HepG2 (cell line): ENCODE data around the gene DNAJB11. TPM values are rescaled to one million over a fixed set of nuclear protein-coding genes. Genes with fewer than 3 reads are reported as not detected.

Experiments used
- BRD4 ChIP-seq: sonication (generic); formaldehyde crosslinking; IDR thresholded peaks from 2 replicates; pipeline ENCODE4 v1.4.0; 2020; ENCODE audit warnings: missing genetic modification reagents
- GATAD1 ChIP-seq: IDR thresholded peaks from 2 replicates; pipeline ENCODE4 v1.6.1; 2016; ENCODE audit warnings: missing genetic modification reagents, missing compliant biosample characterization
- IRF2 ChIP-seq: IDR thresholded peaks from 2 replicates; pipeline ENCODE4 v1.6.1; 2018; ENCODE audit warnings: missing genetic modification reagents, missing compliant biosample characterization
- MAF1 ChIP-seq: sonication (generic); formaldehyde crosslinking; IDR thresholded peaks from 2 replicates; pipeline ENCODE4 v1.5.0; 2020; ENCODE audit warnings: missing genetic modification reagents, borderline replicate concordance
- MBNL3 ChIP-seq: fragments of 250-450 bp; sonication (Bioruptor Pico); conservative IDR thresholded peaks from 2 replicates; pipeline ENCODE4 v1.8.0; 2022; ENCODE audit warnings: mild to moderate bottlenecking, inconsistent platforms
- SAP130 ChIP-seq: IDR thresholded peaks from 2 replicates; pipeline ENCODE4 v1.6.1; 2016; ENCODE audit warnings: low read depth
- TCF12 ChIP-seq, 2 experiments: fragments of 450-650 bp in 1 of 2; sonication (generic) in 1 of 2; formaldehyde crosslinking in 1 of 2; IDR thresholded peaks; 2 replicates each; pipeline versions ENCODE4 v1.6.1 to v1.8.0; 2017 to 2022; ENCODE audit warnings: antibody characterized with exemption in 1 of 2, mild to moderate bottlenecking in 1 of 2, missing genetic modification reagents in 1 of 2, moderate library complexity in 1 of 2
- U2AF1 ChIP-seq: fragments of 200-400 bp; formaldehyde crosslinking; optimal IDR thresholded peaks from 2 replicates; pipeline ENCODE3; 2017; ENCODE audit warnings: mild to moderate bottlenecking, low read depth, low read length
- ZNF224 ChIP-seq: sonication (generic); formaldehyde crosslinking; IDR thresholded peaks from 2 replicates; pipeline ENCODE4 v1.5.0; 2020; ENCODE audit warnings: mild to moderate bottlenecking, missing genetic modification reagents
- ZNF670 ChIP-seq: sonication (generic); formaldehyde crosslinking; IDR thresholded peaks from 2 replicates; pipeline ENCODE4 v1.8.0; 2022; ENCODE audit warnings: mild to moderate bottlenecking, missing genetic modification reagents, borderline replicate concordance
- ZSCAN12 ChIP-seq: sonication (generic); formaldehyde crosslinking; IDR thresholded peaks from 2 replicates; pipeline ENCODE4 v1.9.0; 2021; ENCODE audit warnings: mild to moderate bottlenecking, missing genetic modification reagents
- polyA plus RNA-seq, 8 experiments: library from polyadenylated mRNA; depleted of rRNA in 3 of 8; stranded (reverse) in 7 of 8; unstranded in 1 of 8; fragments of >200 nt; fragmentation: Illumina TruSeq in 4 of 8; extraction: Trizol in 4 of 8; gene quantifications; 2 replicates each; pipeline versions ENCODE4 v1.2.1 to v1.2.3, GENCODE V29; 2011 to 2016; ENCODE audit warnings: low read depth in 4 of 8, missing spikeins in 1 of 8, mixed read lengths in 1 of 8; ENCODE audit not compliant: insufficient read depth in 1 of 8
- total RNA-seq, 5 experiments: library from RNA; depleted of rRNA; stranded (reverse); fragments of >200 nt; fragmentation: Illumina TruSeq; extraction: Trizol; gene quantifications; 2 replicates each; pipeline ENCODE4 v1.2.3, GENCODE V29; 2016; ENCODE audit warnings: low read depth in 1 of 5
- TF ChIP-seq, protein P1 (sequence below): sonication (generic); formaldehyde crosslinking; IDR thresholded peaks from 2 replicates; pipeline ENCODE4 v1.5.0; 2020; ENCODE audit warnings: missing genetic modification reagents
- TF ChIP-seq, protein P2 (sequence below), 2 experiments: sonication (generic) in 1 of 2; formaldehyde crosslinking in 1 of 2; IDR thresholded peaks; 2 replicates each; pipeline versions ENCODE4 v1.4.0 to v1.6.1; 2018 to 2020; ENCODE audit warnings: missing genetic modification reagents in 2 of 2, borderline replicate concordance in 1 of 2, low read depth in 1 of 2, mild to moderate bottlenecking in 1 of 2, missing biosample characterization in 1 of 2
- TF ChIP-seq, protein P3 (sequence below): sonication (generic); formaldehyde crosslinking; IDR thresholded peaks from 2 replicates; pipeline ENCODE4 v1.5.0; 2020; ENCODE audit warnings: mild to moderate bottlenecking, missing genetic modification reagents, borderline replicate concordance
- TF ChIP-seq, protein P4 (sequence below), 2 experiments: sonication (generic) in 1 of 2; formaldehyde crosslinking in 1 of 2; IDR thresholded peaks; 2 replicates each; pipeline versions ENCODE4 v1.4.0 to v1.6.1; 2016 to 2020; ENCODE audit warnings: borderline replicate concordance in 1 of 2, low read depth in 1 of 2, mild to moderate bottlenecking in 1 of 2, missing genetic modification reagents in 1 of 2
- TF ChIP-seq, protein P5 (sequence below): sonication (generic); formaldehyde crosslinking; IDR thresholded peaks from 2 replicates; pipeline ENCODE4 v1.4.0; 2020; ENCODE audit warnings: mild to moderate bottlenecking, missing genetic modification reagents

Gene DNAJB11
- total and polyA plus RNA-seq, 2 of the 13 experiments (the other 11 are each of a cell fraction or from before 2014, with no cell fraction given): 41.0 to 132 TPM

DNA sequence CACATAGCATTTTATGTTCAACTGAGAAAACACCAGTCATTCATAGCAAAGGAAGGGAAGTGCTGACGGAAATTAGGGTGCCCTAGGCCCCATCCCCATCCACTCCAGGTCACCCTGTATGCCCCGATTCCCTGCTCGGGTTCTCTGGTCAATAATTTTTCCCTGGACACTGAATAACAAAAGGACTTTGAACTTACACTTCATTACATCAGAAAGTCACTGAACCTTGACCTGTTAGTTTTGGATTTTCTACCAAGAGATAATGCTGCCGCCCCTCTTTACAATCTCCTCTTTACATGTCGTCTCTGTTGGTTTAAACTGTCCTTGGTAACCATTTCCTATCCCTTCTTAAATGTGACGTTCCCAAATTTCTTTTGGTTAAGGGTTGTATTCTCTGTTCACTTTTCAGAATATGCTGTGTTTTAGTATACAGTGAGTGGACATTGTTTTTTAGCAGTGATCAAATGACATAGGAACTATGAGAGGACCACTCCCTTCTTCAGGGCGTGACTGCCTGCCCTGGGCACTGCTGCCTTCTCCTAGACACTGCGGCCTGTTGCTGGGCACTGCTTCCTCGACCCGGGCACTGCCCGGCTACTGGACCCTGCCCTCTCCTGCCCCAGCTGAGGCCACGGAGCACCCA lies 28.7 kb downstream of the DNAJB11 start (continued):
- TF ChIP-seq, protein P1, sequence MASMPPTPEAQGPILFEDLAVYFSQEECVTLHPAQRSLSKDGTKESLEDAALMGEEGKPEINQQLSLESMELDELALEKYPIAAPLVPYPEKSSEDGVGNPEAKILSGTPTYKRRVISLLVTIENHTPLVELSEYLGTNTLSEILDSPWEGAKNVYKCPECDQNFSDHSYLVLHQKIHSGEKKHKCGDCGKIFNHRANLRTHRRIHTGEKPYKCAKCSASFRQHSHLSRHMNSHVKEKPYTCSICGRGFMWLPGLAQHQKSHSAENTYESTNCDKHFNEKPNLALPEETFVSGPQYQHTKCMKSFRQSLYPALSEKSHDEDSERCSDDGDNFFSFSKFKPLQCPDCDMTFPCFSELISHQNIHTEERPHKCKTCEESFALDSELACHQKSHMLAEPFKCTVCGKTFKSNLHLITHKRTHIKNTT (CRISPR knock-in tag): no peak
- TF ChIP-seq GATAD1 (peak; percentile 58; the same call in 1 of the 2 replicates), SAP130 (peak; percentile 78), BRD4 (CRISPR knock-in tag) (no peak), MBNL3 (CRISPR knock-in tag) (no peak), ZNF224 (CRISPR knock-in tag) (peak; percentile 35; the same call in 1 of the 2 replicates), ZSCAN12 (CRISPR knock-in tag) (no peak), U2AF1 (no peak), ZNF670 (CRISPR knock-in tag) (no peak), MAF1 (no peak), TCF12 (IDR thresholded peaks at IDR 0.05) (no peak), TCF12 (CRISPR knock-in tag; IDR thresholded peaks at IDR 0.05) (peak; percentile 49; the same call in 1 of the 2 replicates), IRF2 (no peak; the same call in none of the 2 replicates)
- TF ChIP-seq, protein P2, sequence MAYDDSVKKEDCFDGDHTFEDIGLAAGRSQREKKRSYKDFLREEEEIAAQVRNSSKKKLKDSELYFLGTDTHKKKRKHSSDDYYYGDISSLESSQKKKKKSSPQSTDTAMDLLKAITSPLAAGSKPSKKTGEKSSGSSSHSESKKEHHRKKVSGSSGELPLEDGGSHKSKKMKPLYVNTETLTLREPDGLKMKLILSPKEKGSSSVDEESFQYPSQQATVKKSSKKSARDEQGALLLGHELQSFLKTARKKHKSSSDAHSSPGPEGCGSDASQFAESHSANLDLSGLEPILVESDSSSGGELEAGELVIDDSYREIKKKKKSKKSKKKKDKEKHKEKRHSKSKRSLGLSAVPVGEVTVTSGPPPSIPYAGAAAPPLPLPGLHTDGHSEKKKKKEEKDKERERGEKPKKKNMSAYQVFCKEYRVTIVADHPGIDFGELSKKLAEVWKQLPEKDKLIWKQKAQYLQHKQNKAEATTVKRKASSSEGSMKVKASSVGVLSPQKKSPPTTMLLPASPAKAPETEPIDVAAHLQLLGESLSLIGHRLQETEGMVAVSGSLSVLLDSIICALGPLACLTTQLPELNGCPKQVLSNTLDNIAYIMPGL (CRISPR knock-in tag; IDR thresholded peaks at IDR 0.05; ENCODE audit: borderline replicate concordance in 1 of 2, low read depth in 1 of 2): peak in 1 of 2 experiments; percentile 44; a peak in 1 of 4 replicates
- TF ChIP-seq, protein P3, sequence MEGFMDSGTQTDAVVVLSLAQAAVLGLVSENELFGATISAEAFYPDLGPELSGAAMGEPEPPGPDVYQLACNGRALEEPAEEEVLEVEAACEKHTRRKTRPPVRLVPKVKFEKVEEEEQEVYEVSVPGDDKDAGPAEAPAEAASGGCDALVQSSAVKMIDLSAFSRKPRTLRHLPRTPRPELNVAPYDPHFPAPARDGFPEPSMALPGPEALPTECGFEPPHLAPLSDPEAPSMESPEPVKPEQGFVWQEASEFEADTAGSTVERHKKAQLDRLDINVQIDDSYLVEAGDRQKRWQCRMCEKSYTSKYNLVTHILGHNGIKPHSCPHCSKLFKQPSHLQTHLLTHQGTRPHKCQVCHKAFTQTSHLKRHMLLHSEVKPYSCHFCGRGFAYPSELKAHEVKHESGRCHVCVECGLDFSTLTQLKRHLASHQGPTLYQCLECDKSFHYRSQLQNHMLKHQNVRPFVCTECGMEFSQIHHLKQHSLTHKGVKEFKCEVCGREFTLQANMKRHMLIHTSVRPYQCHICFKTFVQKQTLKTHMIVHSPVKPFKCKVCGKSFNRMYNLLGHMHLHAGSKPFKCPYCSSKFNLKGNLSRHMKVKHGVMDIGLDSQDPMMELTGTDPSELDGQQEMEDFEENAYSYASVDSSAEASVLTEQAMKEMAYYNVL (CRISPR knock-in tag): peak; percentile 81
- TF ChIP-seq, protein P4, sequence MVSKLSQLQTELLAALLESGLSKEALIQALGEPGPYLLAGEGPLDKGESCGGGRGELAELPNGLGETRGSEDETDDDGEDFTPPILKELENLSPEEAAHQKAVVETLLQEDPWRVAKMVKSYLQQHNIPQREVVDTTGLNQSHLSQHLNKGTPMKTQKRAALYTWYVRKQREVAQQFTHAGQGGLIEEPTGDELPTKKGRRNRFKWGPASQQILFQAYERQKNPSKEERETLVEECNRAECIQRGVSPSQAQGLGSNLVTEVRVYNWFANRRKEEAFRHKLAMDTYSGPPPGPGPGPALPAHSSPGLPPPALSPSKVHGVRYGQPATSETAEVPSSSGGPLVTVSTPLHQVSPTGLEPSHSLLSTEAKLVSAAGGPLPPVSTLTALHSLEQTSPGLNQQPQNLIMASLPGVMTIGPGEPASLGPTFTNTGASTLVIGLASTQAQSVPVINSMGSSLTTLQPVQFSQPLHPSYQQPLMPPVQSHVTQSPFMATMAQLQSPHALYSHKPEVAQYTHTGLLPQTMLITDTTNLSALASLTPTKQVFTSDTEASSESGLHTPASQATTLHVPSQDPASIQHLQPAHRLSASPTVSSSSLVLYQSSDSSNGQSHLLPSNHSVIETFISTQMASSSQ (IDR thresholded peaks at IDR 0.05; ENCODE audit: low read depth): 0 out of 2 replicates have a peak, but pooled peaks have one; percentile 57
- TF ChIP-seq, protein P4 (CRISPR knock-in tag; IDR thresholded peaks at IDR 0.05; ENCODE audit: borderline replicate concordance): peak; percentile 89
- TF ChIP-seq, protein P5, sequence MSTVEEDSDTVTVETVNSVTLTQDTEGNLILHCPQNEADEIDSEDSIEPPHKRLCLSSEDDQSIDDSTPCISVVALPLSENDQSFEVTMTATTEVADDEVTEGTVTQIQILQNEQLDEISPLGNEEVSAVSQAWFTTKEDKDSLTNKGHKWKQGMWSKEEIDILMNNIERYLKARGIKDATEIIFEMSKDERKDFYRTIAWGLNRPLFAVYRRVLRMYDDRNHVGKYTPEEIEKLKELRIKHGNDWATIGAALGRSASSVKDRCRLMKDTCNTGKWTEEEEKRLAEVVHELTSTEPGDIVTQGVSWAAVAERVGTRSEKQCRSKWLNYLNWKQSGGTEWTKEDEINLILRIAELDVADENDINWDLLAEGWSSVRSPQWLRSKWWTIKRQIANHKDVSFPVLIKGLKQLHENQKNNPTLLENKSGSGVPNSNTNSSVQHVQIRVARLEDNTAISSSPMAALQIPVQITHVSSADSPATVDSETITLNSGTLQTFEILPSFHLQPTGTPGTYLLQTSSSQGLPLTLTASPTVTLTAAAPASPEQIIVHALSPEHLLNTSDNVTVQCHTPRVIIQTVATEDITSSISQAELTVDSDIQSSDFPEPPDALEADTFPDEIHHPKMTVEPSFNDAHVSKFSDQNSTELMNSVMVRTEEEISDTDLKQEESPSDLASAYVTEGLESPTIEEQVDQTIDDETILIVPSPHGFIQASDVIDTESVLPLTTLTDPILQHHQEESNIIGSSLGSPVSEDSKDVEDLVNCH (CRISPR knock-in tag): no peak
